OCI-LY1 (cell line): Measurements from ENCODE around the gene OTOF.

Source experiments
- H2AFZ ChIP-seq: fragments of 200-600 bp; sonication (generic), shearing (Covaris generic); 2 replicates; pipeline ENCODE4 v1.6.0; 2014; ENCODE audit warnings: antibody characterized with exemption, mild to moderate bottlenecking, low read length
- H3F3A ChIP-seq: fragments of 200-600 bp; sonication (generic), shearing (Covaris generic); 2 replicates; pipeline ENCODE4 v1.6.0; 2014; ENCODE audit warnings: mild to moderate bottlenecking, antibody characterized with exemption, low read length, moderate library complexity; ENCODE audit not compliant: insufficient read depth
- H3K27ac ChIP-seq: fragments of 200-600 bp; sonication (generic); 2 replicates; pipeline ENCODE4 v1.5.1; 2014; ENCODE audit warnings: low read length, mixed run types, mild to moderate bottlenecking, low read depth; ENCODE audit not compliant: poor library complexity, severe bottlenecking
- H3K27me3 ChIP-seq: fragments of 200-600 bp; sonication (generic); 2 replicates; pipeline ENCODE4 v1.6.0; 2014; ENCODE audit warnings: antibody characterized with exemption, mild to moderate bottlenecking, low read length, moderate library complexity; ENCODE audit not compliant: insufficient read depth
- H3K36me3 ChIP-seq: fragments of 200-600 bp; sonication (generic); 2 replicates; pipeline ENCODE4 v1.6.1; 2014; ENCODE audit warnings: mild to moderate bottlenecking, antibody characterized with exemption, low read length, moderate library complexity, mixed read lengths; ENCODE audit not compliant: insufficient read depth
- H3K4me1 ChIP-seq: fragments of 200-600 bp; sonication (generic); 2 replicates; pipeline ENCODE4 v1.5.1; 2014; ENCODE audit warnings: mild to moderate bottlenecking, low read length, moderate library complexity; ENCODE audit not compliant: insufficient read depth, severe bottlenecking
- H3K4me2 ChIP-seq: fragments of 200-600 bp; sonication (generic), shearing (Covaris generic); 2 replicates; pipeline ENCODE4 v1.6.1; 2014; ENCODE audit warnings: low read length
- H3K4me3 ChIP-seq: fragments of 200-600 bp; sonication (generic); 2 replicates; pipeline ENCODE4 v1.5.1; 2014; ENCODE audit warnings: low read length, low read depth, mild to moderate bottlenecking, mixed read lengths; ENCODE audit not compliant: poor library complexity, severe bottlenecking
- H3K79me2 ChIP-seq: fragments of 200-600 bp; shearing (Covaris generic); 2 replicates; pipeline ENCODE4 v1.6.1; 2016; ENCODE audit warnings: mixed run types, low read length, mixed read lengths; ENCODE audit not compliant: insufficient read depth
- H3K9ac ChIP-seq: fragments of 200-600 bp; sonication (generic), shearing (Covaris generic); 2 replicates; pipeline ENCODE4 v1.6.1; 2014; ENCODE audit warnings: mild to moderate bottlenecking, low read length, mixed read lengths
- H3K9me2 ChIP-seq: fragments of 200-600 bp; sonication (generic), shearing (Covaris generic); 2 replicates; pipeline ENCODE4 v1.6.1; 2014; ENCODE audit warnings: low read depth, mild to moderate bottlenecking, low read length, mixed read lengths
- H3K9me3 ChIP-seq: fragments of 200-600 bp; shearing (Covaris generic); 2 replicates; pipeline ENCODE4 v1.6.1; 2014; ENCODE audit warnings: low read length, mixed read lengths
- H4K20me1 ChIP-seq: fragments of 200-600 bp; sonication (generic), shearing (Covaris generic); 2 replicates; pipeline ENCODE4 v1.6.0; 2016; ENCODE audit warnings: mild to moderate bottlenecking, low read length; ENCODE audit not compliant: insufficient read depth
- CTCF ChIP-seq: fragments of 200-600 bp; sonication (generic), shearing (Covaris generic); IDR thresholded peaks from 2 replicates; pipeline ENCODE4 v1.5.1; 2017; ENCODE audit warnings: mild to moderate bottlenecking, antibody characterized with exemption, low read length, moderate library complexity, mixed read lengths
- EZH2 ChIP-seq: fragments of 200-600 bp; sonication (generic), shearing (Covaris generic); IDR thresholded peaks from 2 replicates; pipeline ENCODE4 v1.8.0; 2017; ENCODE audit warnings: borderline replicate concordance, mixed run types, mild to moderate bottlenecking, antibody characterized with exemption, low read length, moderate library complexity, mixed read lengths

The OTOF gene

DNA sequence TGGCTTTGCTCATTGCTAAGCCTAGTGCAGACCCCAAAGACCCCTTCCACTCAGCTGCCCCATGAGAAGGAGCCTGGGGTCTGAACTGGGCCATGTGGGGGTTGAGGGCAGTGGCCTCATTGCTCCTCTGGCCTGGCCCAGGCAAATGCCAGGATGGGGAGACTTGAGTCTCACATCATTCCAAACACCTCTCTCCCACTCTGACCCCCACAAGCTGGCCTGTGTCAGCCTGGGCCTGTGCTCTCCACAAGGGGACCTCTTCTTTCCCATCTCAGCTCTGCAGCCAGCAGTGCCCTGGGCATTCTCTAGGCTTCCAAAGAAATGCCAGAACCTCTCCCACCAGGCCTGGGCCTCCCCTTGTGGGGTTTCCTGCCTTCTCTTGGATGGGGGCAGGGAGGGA is 45.8 kb upstream of the OTOF start:
- Histone ChIP-seq H3K27me3 (peaks cover 3% of the 10 kb centered on the region; the same call in 1 of the 2 replicates), H3K4me2 (no peak overlapping the region), H2AFZ (no peak overlapping the region), H4K20me1 (no peaks in the 10 kb centered on the region), H3K36me3 (no peaks in the 10 kb centered on the region), H3K27ac (no peak overlapping the region), H3K79me2 (no peaks in the 10 kb centered on the region), H3K4me3 (no peak overlapping the region), H3K9me2 (no peaks in the 10 kb centered on the region), H3K9ac (no peak overlapping the region), H3F3A (no peaks in the 10 kb centered on the region), H3K9me3 (no peaks in the 10 kb centered on the region), H3K4me1 (no peaks in the 10 kb centered on the region)
- TF ChIP-seq EZH2 = no peak
- no peak for TF ChIP-seq CTCF

GRCh38 chr2:26522751-26523171 is 44.8 kb upstream of the OTOF start:
- Histone ChIP-seq H4K20me1 (no peaks in the 10 kb centered on the region), H3K4me1 (no peaks in the 10 kb centered on the region), H3K9me3 (no peaks in the 10 kb centered on the region), H3K9me2 (no peaks in the 10 kb centered on the region), H3K79me2 (no peaks in the 10 kb centered on the region), H3K9ac (no peak overlapping the region), H3K27me3 (peaks cover 3% of the 10 kb centered on the region; the same call in 1 of the 2 replicates), H3K36me3 (no peaks in the 10 kb centered on the region), H3K4me2 (no peak overlapping the region), H2AFZ (no peak overlapping the region), H3F3A (no peaks in the 10 kb centered on the region), H3K27ac (no peak overlapping the region), H3K4me3 (no peak overlapping the region)
- TF ChIP-seq EZH2 (no peak), CTCF (no peak)

- no peak for TF ChIP-seq EZH2
- Histone ChIP-seq H3K4me1 (no peaks in the 10 kb centered on the region), H3K4me3 (no peak overlapping the region), H4K20me1 (no peaks in the 10 kb centered on the region), H3K4me2 (no peak overlapping the region), H3K27ac (no peak overlapping the region), H3F3A (no peaks in the 10 kb centered on the region), H3K9me3 (no peaks in the 10 kb centered on the region), H2AFZ (no peak overlapping the region), H3K79me2 (no peaks in the 10 kb centered on the region), H3K9ac (no peak overlapping the region), H3K27me3 (peaks cover 7% of the 10 kb centered on the region; the same call in 1 of the 2 replicates), H3K36me3 (no peaks in the 10 kb centered on the region), H3K9me2 (no peaks in the 10 kb centered on the region)
Measured at GRCh38 chr2:26522325-26522724, 44.4 kb upstream of the OTOF start.

DNA sequence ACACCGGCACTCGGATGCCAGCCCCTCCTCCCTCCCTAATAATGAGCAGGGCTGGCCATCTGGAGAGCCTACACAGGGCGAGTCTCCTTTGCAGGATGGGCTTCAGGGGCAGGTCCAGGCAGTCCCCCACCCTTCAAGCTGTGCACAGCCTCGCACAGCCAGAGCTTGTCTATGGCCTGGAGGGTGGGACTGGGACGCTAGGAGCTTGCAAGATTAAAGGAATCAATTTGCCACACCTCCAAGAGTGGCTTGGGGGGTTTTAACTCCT is 43.9 kb upstream of the OTOF start:
- Histone ChIP-seq H3K27me3 (peaks cover 7% of the 10 kb centered on the region; the same call in 1 of the 2 replicates), H3K27ac (no peak overlapping the region), H3K4me3 (no peak overlapping the region), H3K9me3 (no peaks in the 10 kb centered on the region), H3K4me2 (no peak overlapping the region), H3K36me3 (no peaks in the 10 kb centered on the region), H2AFZ (no peak overlapping the region), H3K79me2 (no peaks in the 10 kb centered on the region), H4K20me1 (no peaks in the 10 kb centered on the region), H3F3A (no peaks in the 10 kb centered on the region), H3K9me2 (no peaks in the 10 kb centered on the region), H3K9ac (no peak overlapping the region), H3K4me1 (no peaks in the 10 kb centered on the region)
- no peak for TF ChIP-seq CTCF
- TF ChIP-seq EZH2 = no peak
